ENCODE data around the gene SUSD6.
"Not testable (repeated sequence)": the region's sequence is repeated elsewhere in the genome, so short reads cannot be mapped to it uniquely, and the experiment has no call there.

The SUSD6 gene

DNA sequence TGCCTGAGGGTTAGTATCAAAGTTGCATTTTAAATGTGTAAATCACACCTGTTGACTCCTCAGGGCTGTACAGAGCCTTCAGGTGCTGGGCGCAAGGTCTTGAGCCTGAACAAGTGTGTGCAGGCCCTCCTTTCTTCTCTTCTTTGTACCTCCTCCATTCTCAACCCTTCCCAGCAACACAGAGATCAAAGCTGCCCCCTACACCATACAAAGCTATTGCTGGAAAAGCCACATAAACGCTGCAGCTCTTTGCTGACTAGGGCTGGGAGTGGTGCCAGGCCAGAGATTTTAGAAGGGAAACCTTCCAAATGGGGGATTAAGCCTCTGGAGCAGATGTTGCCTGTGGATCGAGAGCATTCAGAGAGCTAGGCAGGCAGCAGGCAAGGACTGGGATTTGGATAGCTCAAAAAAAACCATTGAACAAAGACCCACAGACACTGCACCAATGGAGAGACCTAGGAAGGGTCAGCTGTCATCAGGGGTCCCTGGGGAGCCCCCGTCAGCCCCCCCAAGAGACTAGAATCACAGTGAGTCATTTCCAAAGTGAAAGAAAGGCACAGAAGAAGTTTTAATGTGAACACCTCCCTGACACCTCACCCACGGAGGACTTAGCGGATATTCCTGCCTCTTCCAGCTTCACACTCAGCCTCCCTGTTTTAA lies 18.2 kb upstream of the SUSD6 start:
- Mint-ChIP-seq H3K4me1 (peaks cover 34% of the 10 kb centered on the region), H3K27ac (peak overlapping the region; percentile 70 to 97 (median 91)), H3K4me3 (peak overlapping the region in 2 of 3 experiments; percentile 28 to 35), H3K27me3 (ENCODE audit: low read depth) (no peaks in the 10 kb centered on the region), H3K9me3 (no peaks in the 10 kb centered on the region), H3K36me3 (ENCODE audit: low read depth) (no peaks in the 10 kb centered on the region)
- TF ChIP-seq, protein P1, sequence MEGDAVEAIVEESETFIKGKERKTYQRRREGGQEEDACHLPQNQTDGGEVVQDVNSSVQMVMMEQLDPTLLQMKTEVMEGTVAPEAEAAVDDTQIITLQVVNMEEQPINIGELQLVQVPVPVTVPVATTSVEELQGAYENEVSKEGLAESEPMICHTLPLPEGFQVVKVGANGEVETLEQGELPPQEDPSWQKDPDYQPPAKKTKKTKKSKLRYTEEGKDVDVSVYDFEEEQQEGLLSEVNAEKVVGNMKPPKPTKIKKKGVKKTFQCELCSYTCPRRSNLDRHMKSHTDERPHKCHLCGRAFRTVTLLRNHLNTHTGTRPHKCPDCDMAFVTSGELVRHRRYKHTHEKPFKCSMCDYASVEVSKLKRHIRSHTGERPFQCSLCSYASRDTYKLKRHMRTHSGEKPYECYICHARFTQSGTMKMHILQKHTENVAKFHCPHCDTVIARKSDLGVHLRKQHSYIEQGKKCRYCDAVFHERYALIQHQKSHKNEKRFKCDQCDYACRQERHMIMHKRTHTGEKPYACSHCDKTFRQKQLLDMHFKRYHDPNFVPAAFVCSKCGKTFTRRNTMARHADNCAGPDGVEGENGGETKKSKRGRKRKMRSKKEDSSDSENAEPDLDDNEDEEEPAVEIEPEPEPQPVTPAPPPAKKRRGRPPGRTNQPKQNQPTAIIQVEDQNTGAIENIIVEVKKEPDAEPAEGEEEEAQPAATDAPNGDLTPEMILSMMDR (IDR thresholded peaks at IDR 0.05; ENCODE audit: unreplicated experiment in 3 of 3), result no peak

DNA sequence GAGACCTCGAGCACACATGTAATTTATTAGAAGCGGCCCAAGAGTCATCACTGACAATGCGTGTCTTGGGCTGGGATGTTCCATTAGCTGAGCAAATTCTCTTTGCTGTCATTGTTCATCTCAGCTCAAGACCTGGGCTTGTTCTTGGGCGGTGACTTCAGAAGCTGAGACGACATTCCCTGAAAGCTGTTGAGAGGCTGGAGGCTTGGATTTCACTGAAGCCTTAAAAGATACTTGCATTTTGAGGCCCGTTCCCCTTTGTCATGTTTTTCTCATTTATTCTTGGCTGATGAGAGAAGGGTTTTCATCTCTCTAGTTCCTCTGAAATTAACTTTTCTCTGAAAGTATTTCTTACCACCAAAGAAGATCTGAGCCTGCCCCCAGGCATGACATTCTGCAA lies 16.6 kb upstream of the SUSD6 start:
- Mint-ChIP-seq H3K36me3 (ENCODE audit: low read depth) (no peaks in the 10 kb centered on the region), H3K9me3 (no peaks in the 10 kb centered on the region), H3K4me1 (peaks cover 34% of the 10 kb centered on the region), H3K27me3 (ENCODE audit: low read depth) (no peaks in the 10 kb centered on the region), H3K4me3 (no peak overlapping the region), H3K27ac (peak overlapping the region in 2 of 3 experiments; percentile 15 to 89)
- TF ChIP-seq, protein P1 (IDR thresholded peaks at IDR 0.05; ENCODE audit: unreplicated experiment in 3 of 3), result no peak

DNA sequence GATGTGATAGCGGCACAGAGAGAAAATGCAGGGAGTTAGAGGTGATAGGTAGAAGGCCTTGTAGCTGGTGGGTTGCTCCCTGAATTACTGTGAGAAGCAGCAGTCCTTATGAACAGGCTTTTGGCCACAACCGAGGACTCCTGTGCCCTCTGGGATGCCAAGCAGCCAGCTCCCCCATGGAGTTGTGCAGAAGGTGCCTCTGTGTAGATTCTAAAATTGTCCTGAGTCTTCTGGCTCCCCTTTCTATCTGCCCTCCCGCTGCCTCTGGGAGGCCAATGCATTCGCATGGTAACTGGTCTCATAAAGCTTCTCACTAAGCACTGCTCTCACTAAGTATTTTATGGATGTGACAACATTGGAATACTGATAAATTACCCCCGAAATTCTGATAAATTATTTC lies 16.1 kb upstream of the SUSD6 start:
- H3K27me3 Mint-ChIP-seq (ENCODE audit: low read depth), result no peaks in the 10 kb centered on the region
- TF ChIP-seq, protein P1 (IDR thresholded peaks at IDR 0.05; ENCODE audit: unreplicated experiment in 3 of 3), result no peak

DNA sequence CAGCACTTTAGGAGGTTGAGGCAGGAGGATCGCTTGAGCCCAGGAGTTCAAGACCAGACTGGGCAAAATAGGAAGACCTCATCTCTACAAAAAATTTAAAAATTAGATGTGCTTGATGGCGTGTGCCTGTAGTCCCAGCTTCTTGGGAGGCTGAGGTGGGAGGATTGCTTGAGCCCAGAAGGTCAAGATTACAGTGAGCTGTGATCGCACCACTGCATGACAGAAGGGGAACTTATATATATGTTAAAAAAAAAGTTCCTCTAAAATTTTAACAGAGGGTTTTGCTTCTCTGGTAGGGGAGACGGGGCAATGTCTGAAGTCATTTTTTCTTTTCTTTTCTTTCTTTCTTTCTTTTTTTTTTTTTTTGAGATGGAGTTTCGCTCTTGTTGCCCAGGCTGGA lies 12.0 kb upstream of the SUSD6 start:
- not testable (repeated sequence) for H3K4me3 Mint-ChIP-seq; H3K36me3 Mint-ChIP-seq (ENCODE audit: low read depth); H3K27me3 Mint-ChIP-seq (ENCODE audit: low read depth); H3K4me1 Mint-ChIP-seq; H3K27ac Mint-ChIP-seq; H3K9me3 Mint-ChIP-seq

More for the DNA sequence above, 16.1 kb upstream of the SUSD6 start:
- Mint-ChIP-seq H3K4me3 (no peak overlapping the region), H3K36me3 (ENCODE audit: low read depth) (no peaks in the 10 kb centered on the region), H3K27ac (peak overlapping the region in 1 of 3 experiments; percentile 89), H3K9me3 (no peaks in the 10 kb centered on the region), H3K4me1 (peaks cover 34% of the 10 kb centered on the region)

DNA sequence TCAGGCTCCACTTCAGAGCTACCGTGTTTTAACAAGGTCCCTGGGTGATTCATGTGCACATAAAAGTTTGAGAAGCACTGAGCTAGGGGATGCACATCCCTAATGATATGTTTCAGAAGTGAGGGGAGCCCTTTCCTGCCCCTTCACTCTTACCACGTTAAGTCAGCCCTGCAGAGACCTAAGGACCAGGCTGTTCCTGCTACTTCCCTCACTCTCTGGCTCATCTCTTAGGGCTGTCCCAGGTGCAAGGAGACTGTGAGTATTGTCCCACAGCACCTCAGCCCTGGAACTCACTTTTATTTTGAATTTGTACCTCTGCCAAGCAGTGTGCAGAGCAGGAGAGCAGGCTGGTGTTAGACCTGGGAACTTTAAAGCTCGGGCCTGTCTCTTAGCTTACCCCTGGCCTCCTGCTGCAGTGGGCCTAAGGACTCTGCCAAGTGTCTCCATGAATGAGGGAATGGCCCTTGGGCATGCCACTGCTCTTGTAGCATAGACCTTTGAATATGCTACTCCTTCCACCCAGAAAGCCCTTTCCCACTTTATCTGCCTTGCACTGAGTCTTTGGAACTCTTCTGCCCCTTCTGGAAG lies 11.0 kb upstream of the SUSD6 start:
- TF ChIP-seq, protein P1 (IDR thresholded peaks at IDR 0.05; ENCODE audit: unreplicated experiment in 3 of 3), result no peak
- Mint-ChIP-seq H3K9me3 (no peaks in the 10 kb centered on the region), H3K4me3 (no peak overlapping the region), H3K27me3 (ENCODE audit: low read depth) (no peaks in the 10 kb centered on the region), H3K27ac (no peak overlapping the region), H3K36me3 (ENCODE audit: low read depth) (no peaks in the 10 kb centered on the region), H3K4me1 (no peaks in the 10 kb centered on the region)

DNA sequence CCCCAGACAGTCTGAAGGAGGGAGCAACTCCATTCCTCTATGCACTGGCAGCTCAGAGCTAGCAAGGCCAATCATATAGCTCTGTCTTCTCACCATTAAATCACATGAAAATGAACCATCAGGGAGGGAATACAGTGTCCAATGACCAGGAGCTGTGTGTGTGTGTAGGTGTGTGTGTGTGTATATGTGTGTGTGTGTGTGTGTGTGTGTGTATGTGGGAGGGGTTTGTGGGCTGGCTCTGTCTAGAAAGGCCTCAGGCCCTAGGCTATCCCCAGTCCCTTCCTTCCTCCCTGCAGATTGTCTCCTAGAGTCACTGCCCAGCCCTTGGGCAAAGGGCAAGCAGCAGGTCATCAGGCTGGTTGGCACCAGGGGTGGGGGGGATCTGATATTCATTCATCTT lies 5.7 kb upstream of the SUSD6 start:
- TF ChIP-seq, protein P1 (IDR thresholded peaks at IDR 0.05; ENCODE audit: unreplicated experiment in 3 of 3), result no peak
- Mint-ChIP-seq H3K4me1 (peaks cover 26% of the 10 kb centered on the region), H3K4me3 (no peak overlapping the region), H3K9me3 (no peaks in the 10 kb centered on the region), H3K27ac (peak overlapping the region; percentile 1 to 73 (median 29)), H3K36me3 (ENCODE audit: low read depth) (no peaks in the 10 kb centered on the region), H3K27me3 (ENCODE audit: low read depth) (no peaks in the 10 kb centered on the region)

All from nephron (organoid).